Measurements from ENCODE around the gene EXOSC10. TPM values are rescaled to one million over a fixed set of nuclear protein-coding genes. Genes with fewer than 3 reads are reported as not detected.
A peak's percentile ranks its signal among the peaks of the same experiment; 100 is the strongest.

Gene EXOSC10
- 89.3 and 108 TPM in 2 replicates for total RNA-seq

GRCh38 chr1:11099310-11100148 lies at the start of gene EXOSC10:
TSS of gene EXOSC10 (minus strand) at chr1:11099869. CDS start at chr1:11099831, 38 bp downstream.
- TF ChIP-seq, protein P1, sequence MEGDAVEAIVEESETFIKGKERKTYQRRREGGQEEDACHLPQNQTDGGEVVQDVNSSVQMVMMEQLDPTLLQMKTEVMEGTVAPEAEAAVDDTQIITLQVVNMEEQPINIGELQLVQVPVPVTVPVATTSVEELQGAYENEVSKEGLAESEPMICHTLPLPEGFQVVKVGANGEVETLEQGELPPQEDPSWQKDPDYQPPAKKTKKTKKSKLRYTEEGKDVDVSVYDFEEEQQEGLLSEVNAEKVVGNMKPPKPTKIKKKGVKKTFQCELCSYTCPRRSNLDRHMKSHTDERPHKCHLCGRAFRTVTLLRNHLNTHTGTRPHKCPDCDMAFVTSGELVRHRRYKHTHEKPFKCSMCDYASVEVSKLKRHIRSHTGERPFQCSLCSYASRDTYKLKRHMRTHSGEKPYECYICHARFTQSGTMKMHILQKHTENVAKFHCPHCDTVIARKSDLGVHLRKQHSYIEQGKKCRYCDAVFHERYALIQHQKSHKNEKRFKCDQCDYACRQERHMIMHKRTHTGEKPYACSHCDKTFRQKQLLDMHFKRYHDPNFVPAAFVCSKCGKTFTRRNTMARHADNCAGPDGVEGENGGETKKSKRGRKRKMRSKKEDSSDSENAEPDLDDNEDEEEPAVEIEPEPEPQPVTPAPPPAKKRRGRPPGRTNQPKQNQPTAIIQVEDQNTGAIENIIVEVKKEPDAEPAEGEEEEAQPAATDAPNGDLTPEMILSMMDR (IDR thresholded peaks at IDR 0.05): no peak
- ChIA-PET CTCF (interaction anchor here (0.6 to 1.3 kb wide), 3 partner anchors 62 to 1216 kb away, joined by 3 to 4 read pairs (median 3); no protein-coding TSS in a partner anchor), POLR2A (interaction anchor here (0.6 to 3.4 kb wide), 17 partner anchors 9 to 1356 kb away, joined by 3 to 25 read pairs (median 4); partner anchors contain the start of genes MTOR, SRM and TARDBP)
- H3K4me1 Mint-ChIP-seq: peaks cover 15% of the 10 kb centered on the region
- H3K36me3 Mint-ChIP-seq (ENCODE audit: low read depth): peaks cover 26% of the 10 kb centered on the region
- peak within 1 kb of the TSS; percentile 93 for H3K27ac Mint-ChIP-seq
- no peaks in the 10 kb centered on the region for H3K9me3 Mint-ChIP-seq
- intact Hi-C loops (cut with micrococcal nuclease): loop anchor here (1.0 kb wide), 2 partner anchors 39 to 163 kb away; partner anchors contain the start of genes MTOR and SRM
- peak within 1 kb of the TSS; percentile 95 for H3K4me3 Mint-ChIP-seq
- no peaks in the 10 kb centered on the region for H3K27me3 Mint-ChIP-seq
- ATAC-seq (ENCODE audit: low read depth): peak; percentile 97
- peak; percentile 94 for DNase-seq

DNA sequence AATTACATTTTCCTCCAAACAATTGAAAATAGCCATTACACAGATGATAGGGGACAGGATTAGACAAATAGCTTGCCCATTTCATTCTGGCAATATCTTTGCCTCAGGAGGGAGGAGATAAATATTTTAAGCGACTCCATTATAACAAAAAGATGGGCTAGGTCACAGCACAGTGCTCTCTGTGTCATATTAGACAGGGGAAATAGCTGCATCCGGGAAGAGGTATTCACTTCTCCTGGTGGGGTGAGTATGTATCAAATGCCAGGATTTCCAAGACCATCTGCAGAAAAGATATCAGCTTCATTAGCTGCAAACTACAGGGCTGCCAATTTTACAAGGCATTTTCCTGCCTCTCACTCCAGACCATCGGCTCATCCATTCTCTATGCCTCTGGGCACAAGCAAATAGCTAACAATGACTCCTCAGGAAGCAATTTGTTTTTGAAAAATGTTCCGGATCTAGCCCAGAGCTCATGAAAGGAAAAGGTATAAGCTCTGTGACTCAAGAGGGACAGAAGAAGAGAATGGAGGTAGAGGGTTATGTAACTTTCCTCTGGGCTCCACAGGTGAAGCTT lies 47.6 kb upstream of the EXOSC10 start:
- Mint-ChIP-seq H3K4me3 (no peak overlapping the region), H3K4me1 (no peaks in the 10 kb centered on the region), H3K27ac (no peak overlapping the region), H3K9me3 (no peaks in the 10 kb centered on the region), H3K36me3 (ENCODE audit: low read depth) (peaks cover 94% of the 10 kb centered on the region), H3K27me3 (no peaks in the 10 kb centered on the region)
- TF ChIP-seq, protein P1 (IDR thresholded peaks at IDR 0.05): no peak
- ATAC-seq (ENCODE audit: low read depth): no peak
- intact Hi-C loops (cut with micrococcal nuclease): no loop called here
- DNase-seq: no peak
- CTCF ChIA-PET: no interaction called here
- POLR2A ChIA-PET: no interaction called here

DNA sequence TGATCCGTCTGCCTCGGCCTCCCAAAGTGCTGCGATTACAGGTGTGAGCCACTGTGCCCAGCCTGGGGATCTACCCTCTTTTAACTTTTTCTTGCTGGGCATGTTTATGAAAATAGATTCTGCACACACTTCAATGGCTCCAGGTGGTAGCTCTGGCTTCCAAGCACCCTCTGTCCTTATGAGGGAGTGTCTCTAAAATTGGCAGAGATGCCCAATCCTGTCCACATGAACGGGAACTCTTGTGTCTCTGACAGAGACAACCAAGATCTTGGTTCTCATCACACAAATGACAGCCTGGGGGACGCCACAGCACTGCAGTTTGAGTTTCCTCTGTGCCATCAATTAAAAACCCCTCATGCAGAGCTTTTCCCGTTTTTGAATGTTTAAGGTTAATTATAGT lies 46.1 kb upstream of the EXOSC10 start:
- ATAC-seq (ENCODE audit: low read depth): no peak
- Mint-ChIP-seq H3K9me3 (no peaks in the 10 kb centered on the region), H3K27ac (no peak overlapping the region), H3K4me1 (no peaks in the 10 kb centered on the region), H3K27me3 (no peaks in the 10 kb centered on the region), H3K36me3 (ENCODE audit: low read depth) (peaks cover 85% of the 10 kb centered on the region), H3K4me3 (no peak overlapping the region)
- DNase-seq: no peak
- intact Hi-C loops (cut with micrococcal nuclease): no loop called here
- POLR2A ChIA-PET: no interaction called here
- CTCF ChIA-PET: no interaction called here
- TF ChIP-seq, protein P1 (IDR thresholded peaks at IDR 0.05): no peak

GRCh38 chr1:11144570-11145256 lies 45.0 kb upstream of the EXOSC10 start:
- no peak for ATAC-seq (ENCODE audit: low read depth)
- peaks cover 81% of the 10 kb centered on the region for H3K36me3 Mint-ChIP-seq (ENCODE audit: low read depth)
- intact Hi-C loops (cut with micrococcal nuclease): no loop called here
- H3K4me1 Mint-ChIP-seq: no peaks in the 10 kb centered on the region
- H3K27me3 Mint-ChIP-seq: no peaks in the 10 kb centered on the region
- ChIA-PET POLR2A (no interaction called here), CTCF (no interaction called here)
- DNase-seq: no peak
- no peaks in the 10 kb centered on the region for H3K9me3 Mint-ChIP-seq
- no peak overlapping the region for H3K4me3 Mint-ChIP-seq
- TF ChIP-seq, protein P1 (IDR thresholded peaks at IDR 0.05): no peak
- H3K27ac Mint-ChIP-seq: no peak overlapping the region

DNA sequence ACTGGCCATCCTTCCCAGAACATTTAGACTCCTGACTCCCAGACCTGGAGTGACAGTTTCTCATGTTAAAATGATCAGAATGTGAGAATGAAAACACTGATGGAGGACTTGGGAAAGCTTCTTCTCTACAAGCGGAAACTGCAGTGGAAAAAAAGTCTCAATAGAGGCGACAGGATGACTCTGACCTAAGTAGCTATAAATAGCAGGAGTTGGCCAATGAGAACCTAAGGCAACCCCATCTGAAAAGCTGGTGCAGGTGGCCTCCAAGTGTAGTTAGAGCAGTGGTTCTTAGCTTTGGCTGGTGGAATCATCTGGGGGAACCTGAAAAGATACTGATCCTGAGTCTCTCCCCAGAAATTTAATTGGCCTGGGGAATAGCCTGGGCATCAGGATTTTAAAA lies 44.2 kb upstream of the EXOSC10 start:
- Mint-ChIP-seq H3K27ac (no peak overlapping the region), H3K9me3 (no peaks in the 10 kb centered on the region), H3K4me3 (no peak overlapping the region), H3K4me1 (no peaks in the 10 kb centered on the region), H3K36me3 (ENCODE audit: low read depth) (peaks cover 81% of the 10 kb centered on the region), H3K27me3 (no peaks in the 10 kb centered on the region)
- intact Hi-C loops (cut with micrococcal nuclease): no loop called here
- DNase-seq (no peak), ATAC-seq (ENCODE audit: low read depth) (no peak)
- ChIA-PET POLR2A (no interaction called here), CTCF (no interaction called here)
- TF ChIP-seq, protein P1 (IDR thresholded peaks at IDR 0.05): no peak
